ENCODE measurements around the gene UTS2R.

DNA sequence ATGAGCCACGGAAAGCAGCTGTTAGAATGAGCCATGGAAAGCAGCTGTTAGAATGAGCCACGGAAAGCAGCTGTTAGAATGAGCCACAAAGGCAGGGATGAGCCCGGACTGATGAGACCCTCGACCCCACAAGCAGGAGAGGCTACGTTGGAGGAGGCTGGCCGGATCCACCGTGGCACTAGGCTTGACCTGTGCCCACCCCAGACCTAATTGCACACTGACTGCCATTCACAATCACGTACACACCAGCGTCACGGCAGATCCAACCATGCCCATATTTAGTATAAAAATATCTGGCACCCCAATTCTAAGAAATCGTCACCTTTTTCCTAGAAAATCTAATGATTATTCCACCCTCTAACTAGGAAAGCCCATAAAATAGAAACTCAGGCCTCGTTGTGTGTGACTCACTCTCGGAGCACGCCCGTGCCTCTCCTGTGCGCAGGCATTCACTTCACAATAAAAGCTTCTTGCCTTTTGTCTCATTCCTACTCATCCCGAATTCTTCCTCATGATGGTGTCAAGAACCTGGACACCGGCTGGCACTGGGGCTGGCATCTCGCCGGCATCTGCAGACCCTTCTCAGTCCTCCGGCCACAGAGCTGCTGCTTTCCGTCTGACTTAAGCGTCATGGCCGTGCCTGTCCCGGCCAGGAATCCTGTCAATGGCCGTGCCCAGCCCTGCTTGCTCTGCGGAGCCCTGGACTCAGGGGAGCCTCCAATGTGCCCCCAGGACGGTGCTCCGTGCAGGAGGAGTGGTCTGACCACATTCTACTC lies 32.5 kb upstream of the UTS2R start:
- no peak for TF ChIP-seq CTCF (IDR thresholded peaks at IDR 0.05; ENCODE audit: poor library complexity, severe bottlenecking)
- no peak for TF ChIP-seq POLR2AphosphoS5 (IDR thresholded peaks at IDR 0.05)
- no peak for TF ChIP-seq EP300 (conservative IDR thresholded peaks at IDR 0.05; ENCODE audit: poor library complexity, severe bottlenecking)
